Measurements from ENCODE around the gene TMEM11.

TMEM11 gene

DNA sequence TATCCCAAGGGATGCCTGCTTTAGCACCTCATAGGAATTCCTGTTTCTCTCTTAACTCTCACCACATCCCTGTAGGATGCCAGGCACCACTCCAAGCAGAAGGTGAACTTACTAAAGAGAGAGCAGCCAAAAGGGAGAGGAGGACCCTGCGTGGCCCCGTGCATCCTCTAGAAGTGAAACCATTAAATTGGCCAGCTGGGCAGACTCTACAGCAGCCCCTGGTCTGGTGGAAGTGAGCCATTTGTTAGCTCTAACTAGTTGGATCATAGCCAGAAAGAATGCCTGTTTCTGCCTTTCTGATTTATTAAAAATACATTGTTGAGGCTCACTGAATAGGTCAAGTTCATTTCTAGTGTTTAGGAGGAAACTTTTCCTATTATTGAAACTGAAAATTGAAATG, 22.3 kb downstream of the TMEM11 start:
- no peak for DNase-seq (ENCODE audit: low spot score)
- TF ChIP-seq, protein P1, sequence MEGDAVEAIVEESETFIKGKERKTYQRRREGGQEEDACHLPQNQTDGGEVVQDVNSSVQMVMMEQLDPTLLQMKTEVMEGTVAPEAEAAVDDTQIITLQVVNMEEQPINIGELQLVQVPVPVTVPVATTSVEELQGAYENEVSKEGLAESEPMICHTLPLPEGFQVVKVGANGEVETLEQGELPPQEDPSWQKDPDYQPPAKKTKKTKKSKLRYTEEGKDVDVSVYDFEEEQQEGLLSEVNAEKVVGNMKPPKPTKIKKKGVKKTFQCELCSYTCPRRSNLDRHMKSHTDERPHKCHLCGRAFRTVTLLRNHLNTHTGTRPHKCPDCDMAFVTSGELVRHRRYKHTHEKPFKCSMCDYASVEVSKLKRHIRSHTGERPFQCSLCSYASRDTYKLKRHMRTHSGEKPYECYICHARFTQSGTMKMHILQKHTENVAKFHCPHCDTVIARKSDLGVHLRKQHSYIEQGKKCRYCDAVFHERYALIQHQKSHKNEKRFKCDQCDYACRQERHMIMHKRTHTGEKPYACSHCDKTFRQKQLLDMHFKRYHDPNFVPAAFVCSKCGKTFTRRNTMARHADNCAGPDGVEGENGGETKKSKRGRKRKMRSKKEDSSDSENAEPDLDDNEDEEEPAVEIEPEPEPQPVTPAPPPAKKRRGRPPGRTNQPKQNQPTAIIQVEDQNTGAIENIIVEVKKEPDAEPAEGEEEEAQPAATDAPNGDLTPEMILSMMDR (IDR thresholded peaks at IDR 0.05; ENCODE audit: extremely low read depth, missing control alignments): no peak

DNA sequence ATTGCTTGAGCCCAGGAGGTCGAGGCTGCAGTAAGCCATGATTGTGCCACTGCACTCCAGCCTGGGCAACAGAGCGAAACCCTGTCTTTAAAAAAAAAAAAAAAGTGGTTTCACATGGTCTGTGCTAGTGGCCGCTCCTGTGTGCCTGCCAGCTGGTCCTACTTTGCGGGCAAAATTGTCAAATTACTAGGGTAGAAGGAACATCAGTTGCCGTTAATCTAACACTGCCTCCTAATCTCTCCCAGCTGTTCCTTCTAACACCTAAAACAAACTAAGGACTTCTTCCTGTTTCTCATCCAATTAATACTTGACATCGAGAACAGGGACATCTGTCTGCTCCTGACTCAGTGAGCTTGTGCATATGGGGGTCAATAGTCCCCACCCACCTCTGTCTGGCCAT, 23.9 kb downstream of the TMEM11 start:
- no peak for DNase-seq (ENCODE audit: low spot score)
- TF ChIP-seq, protein P1 (IDR thresholded peaks at IDR 0.05; ENCODE audit: extremely low read depth, missing control alignments): no peak

GRCh38 chr17:21189361-21189760, 24.6 kb downstream of the TMEM11 start:
- no peak for DNase-seq (ENCODE audit: low spot score)
- TF ChIP-seq, protein P1 (IDR thresholded peaks at IDR 0.05; ENCODE audit: extremely low read depth, missing control alignments): no peak

DNA sequence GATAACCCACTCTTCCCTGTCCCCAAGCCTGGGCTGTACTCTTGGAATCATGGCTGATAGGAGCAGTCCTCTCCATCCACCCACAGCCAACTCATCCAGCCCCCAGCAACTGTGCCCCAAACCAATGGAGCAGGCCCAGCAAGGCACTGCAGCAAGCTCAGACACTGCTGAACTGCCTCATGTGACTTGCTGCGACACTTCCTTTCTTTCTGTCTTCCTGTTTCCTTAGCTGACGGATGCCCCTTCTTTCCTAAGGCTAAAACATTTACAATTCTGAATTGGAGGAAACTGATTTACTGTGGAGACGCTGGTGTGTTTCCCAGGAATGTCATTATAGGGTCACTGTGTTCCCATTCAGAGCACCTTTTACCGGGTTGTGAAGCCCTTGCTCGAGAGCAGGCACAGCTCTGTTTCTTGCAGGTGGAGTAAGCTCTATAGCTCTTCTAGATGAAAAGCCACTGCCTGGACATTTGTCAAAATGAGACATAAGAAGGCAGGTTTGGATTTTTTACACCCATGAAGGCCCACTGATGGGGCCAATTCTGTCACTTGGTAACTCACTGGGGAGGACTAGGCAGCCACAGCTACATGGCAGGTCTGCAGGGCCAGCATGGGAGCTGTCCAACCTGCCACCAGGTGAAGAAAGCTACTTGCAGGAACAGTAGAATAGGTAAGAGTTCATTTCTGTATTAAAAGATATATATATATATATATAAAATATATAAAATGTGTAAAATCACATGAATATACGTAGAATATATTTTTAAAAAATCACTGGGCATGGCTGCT, 27.4 kb downstream of the TMEM11 start:
- DNase-seq (ENCODE audit: low spot score): no peak
- TF ChIP-seq, protein P1 (IDR thresholded peaks at IDR 0.05; ENCODE audit: extremely low read depth, missing control alignments): no peak

DNA sequence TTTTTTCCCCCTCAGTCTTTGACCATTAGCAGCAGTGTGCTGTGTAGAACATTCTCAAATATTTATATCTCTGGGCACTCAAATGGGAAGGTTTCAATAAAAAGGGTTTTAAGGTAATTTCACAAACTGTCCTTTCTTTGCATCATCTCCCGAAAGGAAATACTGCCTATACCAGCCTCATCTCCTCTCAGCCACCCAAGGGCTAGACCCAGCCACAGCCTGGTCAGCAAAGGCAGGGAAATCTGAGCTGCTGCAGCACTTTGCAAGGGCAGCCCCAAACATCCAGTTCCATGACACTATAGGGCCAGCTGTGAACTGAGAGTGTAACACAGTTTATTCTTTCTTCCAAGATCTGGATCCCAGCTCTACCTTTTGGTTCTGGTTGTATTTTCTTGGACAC, 28.9 kb downstream of the TMEM11 start:
- no peak for DNase-seq (ENCODE audit: low spot score)
- TF ChIP-seq, protein P1 (IDR thresholded peaks at IDR 0.05; ENCODE audit: extremely low read depth, missing control alignments): no peak

- DNase-seq (ENCODE audit: low spot score): no peak
- TF ChIP-seq, protein P1 (IDR thresholded peaks at IDR 0.05; ENCODE audit: extremely low read depth, missing control alignments): no peak
Observed at GRCh38 chr17:21184570-21184969, 29.4 kb downstream of the TMEM11 start.

DNA sequence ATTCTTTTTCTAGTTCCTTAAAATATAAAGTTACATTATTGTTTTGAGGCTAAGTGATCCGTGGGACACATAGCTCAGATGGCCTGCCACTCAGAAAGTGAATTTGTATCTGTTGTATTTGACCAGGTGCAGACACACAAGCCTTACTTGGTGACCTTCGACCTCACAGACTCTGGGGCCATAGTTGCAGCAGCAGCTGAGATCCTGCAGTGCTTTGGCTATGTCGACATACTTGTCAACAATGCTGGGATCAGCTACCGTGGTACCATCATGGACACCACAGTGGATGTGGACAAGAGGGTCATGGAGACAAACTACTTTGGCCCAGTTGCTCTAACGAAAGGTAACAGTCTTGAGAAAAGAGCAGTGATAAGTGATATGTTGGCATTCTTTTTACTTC, 30.5 kb downstream of the TMEM11 start:
- TF ChIP-seq, protein P1 (IDR thresholded peaks at IDR 0.05; ENCODE audit: extremely low read depth, missing control alignments): no peak
- no peak for DNase-seq (ENCODE audit: low spot score)
